ENCODE data around the gene FAM171A2. TPM values are rescaled to one million over a fixed set of nuclear protein-coding genes. Genes with fewer than 3 reads are reported as not detected.

FAM171A2 gene
- polyA plus RNA-seq, 2 of the 4 experiments (the other 2 are of a cell fraction) = 1.8 to 3.9 TPM

DNA sequence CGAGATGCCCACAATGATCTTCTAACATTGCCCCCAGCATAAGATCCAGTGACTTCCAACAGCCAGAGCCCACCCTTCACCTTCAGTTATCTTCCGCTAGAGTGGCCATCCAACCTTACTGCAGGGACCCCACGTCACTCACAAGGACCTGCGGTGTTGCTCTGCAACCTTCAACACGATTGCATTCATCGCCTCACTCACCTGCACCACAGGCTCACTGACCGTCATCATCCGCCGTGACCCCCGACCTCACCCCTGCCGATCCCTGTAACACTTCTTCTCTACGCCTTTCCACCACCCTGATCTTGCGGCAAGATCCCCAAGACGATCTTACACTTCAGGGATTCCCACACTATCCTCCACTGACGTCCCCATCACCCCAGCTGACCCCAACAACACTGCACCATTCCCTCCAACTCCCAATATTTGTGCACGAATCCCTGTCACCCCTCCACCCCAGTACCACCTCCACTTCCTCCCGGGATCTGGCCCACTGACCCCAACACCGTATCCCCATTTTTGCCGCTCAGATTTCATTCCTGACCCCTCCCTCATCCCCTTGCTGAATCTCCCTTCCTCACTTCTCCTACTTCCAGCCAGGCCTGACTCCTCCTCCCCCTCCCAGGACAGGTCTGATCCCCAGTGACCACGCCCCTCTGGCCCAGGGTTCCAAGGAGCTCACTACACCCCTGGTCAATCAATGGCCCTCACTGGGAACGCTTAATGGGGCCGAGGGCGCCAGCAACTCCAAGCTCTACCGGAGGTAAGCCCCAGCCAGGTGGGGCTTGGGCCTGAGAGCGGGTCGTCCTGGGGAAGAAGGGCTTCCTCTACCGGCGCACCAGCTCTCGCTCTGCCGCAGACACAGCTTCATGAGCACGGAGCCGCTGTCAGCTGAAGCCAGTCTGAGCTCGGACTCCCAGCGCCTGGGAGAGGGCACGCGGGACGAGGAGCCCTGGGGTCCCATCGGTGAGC, 47.6 kb downstream of the FAM171A2 start (continued):
- TF ChIP-seq, protein P1, sequence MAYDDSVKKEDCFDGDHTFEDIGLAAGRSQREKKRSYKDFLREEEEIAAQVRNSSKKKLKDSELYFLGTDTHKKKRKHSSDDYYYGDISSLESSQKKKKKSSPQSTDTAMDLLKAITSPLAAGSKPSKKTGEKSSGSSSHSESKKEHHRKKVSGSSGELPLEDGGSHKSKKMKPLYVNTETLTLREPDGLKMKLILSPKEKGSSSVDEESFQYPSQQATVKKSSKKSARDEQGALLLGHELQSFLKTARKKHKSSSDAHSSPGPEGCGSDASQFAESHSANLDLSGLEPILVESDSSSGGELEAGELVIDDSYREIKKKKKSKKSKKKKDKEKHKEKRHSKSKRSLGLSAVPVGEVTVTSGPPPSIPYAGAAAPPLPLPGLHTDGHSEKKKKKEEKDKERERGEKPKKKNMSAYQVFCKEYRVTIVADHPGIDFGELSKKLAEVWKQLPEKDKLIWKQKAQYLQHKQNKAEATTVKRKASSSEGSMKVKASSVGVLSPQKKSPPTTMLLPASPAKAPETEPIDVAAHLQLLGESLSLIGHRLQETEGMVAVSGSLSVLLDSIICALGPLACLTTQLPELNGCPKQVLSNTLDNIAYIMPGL (CRISPR knock-in tag; IDR thresholded peaks at IDR 0.05; ENCODE audit: borderline replicate concordance) = no peak

DNA sequence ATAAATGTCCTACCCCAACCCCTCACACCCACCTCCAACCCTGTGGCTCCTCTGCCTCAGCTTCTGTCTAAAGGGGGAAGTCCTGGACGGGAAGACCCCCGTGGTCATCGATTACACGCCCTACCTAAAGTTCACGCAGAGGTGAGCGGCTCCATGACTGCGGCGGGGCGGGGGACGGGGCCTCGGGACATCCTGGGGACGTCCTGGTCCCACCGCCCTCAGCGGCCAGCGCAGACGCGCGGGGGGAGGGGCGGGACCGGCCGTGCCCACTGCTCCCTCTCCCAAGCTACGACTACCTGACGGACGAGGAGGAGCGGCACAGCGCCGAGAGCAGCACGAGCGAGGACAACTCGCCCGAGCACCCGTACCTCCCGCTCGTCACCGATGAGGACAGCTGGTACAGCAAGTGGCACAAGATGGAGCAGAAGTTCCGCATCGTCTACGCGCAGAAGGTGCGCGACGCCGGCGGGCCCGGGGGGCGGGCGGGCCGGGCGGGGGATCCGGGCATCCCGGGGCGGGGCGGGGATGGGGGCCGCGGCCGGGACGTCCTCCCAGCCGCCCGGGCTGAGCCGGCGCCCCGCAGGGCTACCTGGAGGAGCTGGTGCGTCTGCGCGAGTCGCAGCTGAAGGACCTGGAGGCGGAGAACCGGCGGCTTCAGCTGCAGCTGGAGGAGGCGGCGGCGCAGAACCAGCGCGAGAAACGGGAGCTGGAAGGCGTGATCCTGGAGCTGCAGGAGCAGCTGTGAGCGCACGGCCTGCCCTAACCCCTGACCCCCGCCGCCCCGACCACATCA, 48.6 kb downstream of the FAM171A2 start:
- TF ChIP-seq, protein P2, sequence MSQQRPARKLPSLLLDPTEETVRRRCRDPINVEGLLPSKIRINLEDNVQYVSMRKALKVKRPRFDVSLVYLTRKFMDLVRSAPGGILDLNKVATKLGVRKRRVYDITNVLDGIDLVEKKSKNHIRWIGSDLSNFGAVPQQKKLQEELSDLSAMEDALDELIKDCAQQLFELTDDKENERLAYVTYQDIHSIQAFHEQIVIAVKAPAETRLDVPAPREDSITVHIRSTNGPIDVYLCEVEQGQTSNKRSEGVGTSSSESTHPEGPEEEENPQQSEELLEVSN (IDR thresholded peaks at IDR 0.05; ENCODE audit: borderline replicate concordance, low read depth) = peak; percentile 52; the same call in 1 of the 2 replicates
- TF ChIP-seq, protein P3, sequence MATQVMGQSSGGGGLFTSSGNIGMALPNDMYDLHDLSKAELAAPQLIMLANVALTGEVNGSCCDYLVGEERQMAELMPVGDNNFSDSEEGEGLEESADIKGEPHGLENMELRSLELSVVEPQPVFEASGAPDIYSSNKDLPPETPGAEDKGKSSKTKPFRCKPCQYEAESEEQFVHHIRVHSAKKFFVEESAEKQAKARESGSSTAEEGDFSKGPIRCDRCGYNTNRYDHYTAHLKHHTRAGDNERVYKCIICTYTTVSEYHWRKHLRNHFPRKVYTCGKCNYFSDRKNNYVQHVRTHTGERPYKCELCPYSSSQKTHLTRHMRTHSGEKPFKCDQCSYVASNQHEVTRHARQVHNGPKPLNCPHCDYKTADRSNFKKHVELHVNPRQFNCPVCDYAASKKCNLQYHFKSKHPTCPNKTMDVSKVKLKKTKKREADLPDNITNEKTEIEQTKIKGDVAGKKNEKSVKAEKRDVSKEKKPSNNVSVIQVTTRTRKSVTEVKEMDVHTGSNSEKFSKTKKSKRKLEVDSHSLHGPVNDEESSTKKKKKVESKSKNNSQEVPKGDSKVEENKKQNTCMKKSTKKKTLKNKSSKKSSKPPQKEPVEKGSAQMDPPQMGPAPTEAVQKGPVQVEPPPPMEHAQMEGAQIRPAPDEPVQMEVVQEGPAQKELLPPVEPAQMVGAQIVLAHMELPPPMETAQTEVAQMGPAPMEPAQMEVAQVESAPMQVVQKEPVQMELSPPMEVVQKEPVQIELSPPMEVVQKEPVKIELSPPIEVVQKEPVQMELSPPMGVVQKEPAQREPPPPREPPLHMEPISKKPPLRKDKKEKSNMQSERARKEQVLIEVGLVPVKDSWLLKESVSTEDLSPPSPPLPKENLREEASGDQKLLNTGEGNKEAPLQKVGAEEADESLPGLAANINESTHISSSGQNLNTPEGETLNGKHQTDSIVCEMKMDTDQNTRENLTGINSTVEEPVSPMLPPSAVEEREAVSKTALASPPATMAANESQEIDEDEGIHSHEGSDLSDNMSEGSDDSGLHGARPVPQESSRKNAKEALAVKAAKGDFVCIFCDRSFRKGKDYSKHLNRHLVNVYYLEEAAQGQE (IDR thresholded peaks at IDR 0.05) = peak; percentile 60; the same call in 1 of the 2 replicates
- TF ChIP-seq, protein P4, sequence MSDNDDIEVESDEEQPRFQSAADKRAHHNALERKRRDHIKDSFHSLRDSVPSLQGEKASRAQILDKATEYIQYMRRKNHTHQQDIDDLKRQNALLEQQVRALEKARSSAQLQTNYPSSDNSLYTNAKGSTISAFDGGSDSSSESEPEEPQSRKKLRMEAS (IDR thresholded peaks at IDR 0.05) = peak; percentile 33; the same call in 1 of the 2 replicates
- TF ChIP-seq CHD2 (IDR thresholded peaks at IDR 0.05; ENCODE audit: low read length, partially characterized antibody) = peak; percentile 78
- TF ChIP-seq BHLHE40 (IDR thresholded peaks at IDR 0.05; ENCODE audit: low read depth, low read length) = no peak
- TF ChIP-seq CBX8 (IDR thresholded peaks at IDR 0.05) = no peak
- no peak for TF ChIP-seq EHF (CRISPR knock-in tag; IDR thresholded peaks at IDR 0.05)
- WGBS (ENCODE audit: missing lambda C conversion rate) = 14% methylated on average over 25 of the region's 81 CpGs
- DNase-seq (ENCODE audit: low read depth in 1 of 2, low spot score in 1 of 2) (peak; percentile 73 to 93), ATAC-seq (peak; percentile 64 to 73), FAIRE-seq (no peak)
- Histone ChIP-seq H3K27ac (peak overlapping the region; percentile 51 to 78; a peak in 5 of 6 replicates), H3K4me1 (0 out of 3 replicates have a peak, but pooled peaks cover 4% of the 10 kb centered on the region), H3K4me2 (peak overlapping the region; percentile 99), H3K4me3 (peak overlapping the region; percentile 63), H3K9me3 (no peaks in the 10 kb centered on the region)
- POLR2A ChIA-PET = interaction anchor here (0.6 to 2.2 kb wide), 6 partner anchors 9 to 115 kb away, joined by 3 to 13 read pairs (median 4); partner anchors contain the start of genes ATXN7L3 and SLC25A39
- CTCF ChIA-PET = interaction anchor here (0.8 to 14.1 kb wide), 6 partner anchors 15 to 197 kb away, joined by 3 to 159 read pairs (median 5); no protein-coding TSS in a partner anchor

DNA sequence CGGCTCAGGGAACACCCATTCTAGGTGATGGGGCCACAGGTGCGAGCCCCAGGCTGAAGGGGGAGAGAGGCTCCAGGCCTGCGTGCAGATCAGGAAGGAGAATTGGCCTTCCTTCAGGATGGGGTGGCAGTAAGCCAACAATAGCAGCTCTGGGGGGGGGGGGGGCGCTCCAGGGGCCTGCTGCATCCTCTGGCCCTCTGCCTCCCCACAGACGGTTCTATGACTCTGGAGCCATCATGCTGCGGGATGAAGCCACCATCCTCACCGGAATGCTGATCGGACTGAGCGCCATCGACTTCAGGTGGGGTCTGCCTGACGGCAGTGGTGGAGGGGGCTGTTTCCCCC, 49.2 kb downstream of the FAM171A2 start:
- H3K4me2 ChIP-seq = peak overlapping the region; percentile 99
- TF ChIP-seq HDAC2 (IDR thresholded peaks at IDR 0.05) (no peak), NPAS2 (CRISPR knock-in tag; IDR thresholded peaks at IDR 0.05; ENCODE audit: borderline replicate concordance) (no peak), EHF (CRISPR knock-in tag; IDR thresholded peaks at IDR 0.05) (no peak), NFE2L2 (conservative IDR thresholded peaks at IDR 0.05; ENCODE audit: low read length) (no peak), FOSB (CRISPR knock-in tag; IDR thresholded peaks at IDR 0.05) (no peak), CHD4 (IDR thresholded peaks at IDR 0.05; ENCODE audit: borderline replicate concordance) (no peak), ZC3H11A (IDR thresholded peaks at IDR 0.05) (no peak), TFCP2L1 (CRISPR knock-in tag; IDR thresholded peaks at IDR 0.05) (no peak), ESRRA (IDR thresholded peaks at IDR 0.05; ENCODE audit: borderline replicate concordance, low read length) (no peak), MAZ (IDR thresholded peaks at IDR 0.05; ENCODE audit: borderline replicate concordance, low read depth, low read length) (no peak), RNF2 (IDR thresholded peaks at IDR 0.05; ENCODE audit: borderline replicate concordance, low read depth) (no peak), POLR2AphosphoS2 (conservative IDR thresholded peaks at IDR 0.05; ENCODE audit: low read length) (no peak)
- TF ChIP-seq, protein P5, sequence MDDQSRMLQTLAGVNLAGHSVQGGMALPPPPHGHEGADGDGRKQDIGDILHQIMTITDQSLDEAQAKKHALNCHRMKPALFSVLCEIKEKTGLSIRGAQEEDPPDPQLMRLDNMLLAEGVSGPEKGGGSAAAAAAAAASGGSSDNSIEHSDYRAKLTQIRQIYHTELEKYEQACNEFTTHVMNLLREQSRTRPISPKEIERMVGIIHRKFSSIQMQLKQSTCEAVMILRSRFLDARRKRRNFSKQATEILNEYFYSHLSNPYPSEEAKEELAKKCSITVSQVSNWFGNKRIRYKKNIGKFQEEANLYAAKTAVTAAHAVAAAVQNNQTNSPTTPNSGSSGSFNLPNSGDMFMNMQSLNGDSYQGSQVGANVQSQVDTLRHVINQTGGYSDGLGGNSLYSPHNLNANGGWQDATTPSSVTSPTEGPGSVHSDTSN (IDR thresholded peaks at IDR 0.05) = no peak
- TF ChIP-seq, protein P6, sequence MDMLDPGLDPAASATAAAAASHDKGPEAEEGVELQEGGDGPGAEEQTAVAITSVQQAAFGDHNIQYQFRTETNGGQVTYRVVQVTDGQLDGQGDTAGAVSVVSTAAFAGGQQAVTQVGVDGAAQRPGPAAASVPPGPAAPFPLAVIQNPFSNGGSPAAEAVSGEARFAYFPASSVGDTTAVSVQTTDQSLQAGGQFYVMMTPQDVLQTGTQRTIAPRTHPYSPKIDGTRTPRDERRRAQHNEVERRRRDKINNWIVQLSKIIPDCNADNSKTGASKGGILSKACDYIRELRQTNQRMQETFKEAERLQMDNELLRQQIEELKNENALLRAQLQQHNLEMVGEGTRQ (IDR thresholded peaks at IDR 0.05) = no peak
- no peaks in the 10 kb centered on the region for H3K9me3 ChIP-seq
- DNase-seq (ENCODE audit: low read depth in 1 of 2, low spot score in 1 of 2) (no peak), FAIRE-seq (no peak), ATAC-seq (no peak)
- ChIA-PET CTCF (interaction anchor here (0.8 to 14.1 kb wide), 6 partner anchors 16 to 197 kb away, joined by 3 to 159 read pairs (median 5); no protein-coding TSS in a partner anchor), POLR2A (interaction anchor here (1.6 to 2.2 kb wide), 3 partner anchors 10 to 115 kb away, joined by 3 to 13 read pairs (median 5); partner anchors contain the start of gene ATXN7L3)
- 0 out of 3 replicates have a peak, but pooled peaks cover 4% of the 10 kb centered on the region for H3K4me1 ChIP-seq
- H3K4me3 ChIP-seq = peak overlapping the region; percentile 63; the same call in 2 of the 3 replicates
- WGBS (ENCODE audit: missing lambda C conversion rate) = 63% methylated on average over 11 of the region's 11 CpGs
- no peak overlapping the region; a peak in 1 of 6 replicates for H3K27ac ChIP-seq
